A673 (cell line): ENCODE data around the gene ZNF132. TPM values are rescaled to one million over a fixed set of nuclear protein-coding genes. Genes with fewer than 3 reads are reported as not detected.

Experiments
- BruUV-seq: library from RNA; stranded (reverse); fragments of 400-500 nt; replicated peaks from 2 replicates; lab custom pipeline; 2021; lab: Mats Ljungman, UMichigan
- CTCF ChIA-PET: fragments of 300-600 bp; sonication (Branson Sonifier 250); formaldehyde crosslinking; loops from one replicate; lab custom pipeline; 2022; ENCODE audit warnings: antibody characterized with exemption; lab: Charles Lee
- POLR2A ChIA-PET: fragments of 300-600 bp; sonication (Branson Sonifier 250); formaldehyde crosslinking; loops from one replicate; lab custom pipeline; 2022; ENCODE audit warnings: antibody characterized with exemption; ENCODE audit not compliant: low non-redundant PET; lab: Charles Lee
- DNase-seq: peaks from one replicate; pipeline ENCODE4 v3.0.0-alpha.2; 2015; ENCODE audit warnings: low spot score
- H3K27ac ChIP-seq: fragments of 200-600 bp; sonication (generic); 2 replicates; pipeline ENCODE4 v1.5.1; 2016; ENCODE audit warnings: mixed run types, low read depth, mild to moderate bottlenecking, mixed read lengths, antibody characterized with exemption, low read length; ENCODE audit not compliant: poor library complexity, severe bottlenecking
- H3K27me3 ChIP-seq: fragments of 200-600 bp; sonication (generic); replicated peaks from 2 replicates; pipeline ENCODE4 v1.6.1; 2017; ENCODE audit warnings: mixed run types, low read depth, mild to moderate bottlenecking, mixed read lengths, antibody characterized with exemption, low read length; ENCODE audit not compliant: insufficient read depth, poor library complexity
- H3K36me3 ChIP-seq: fragments of 200-600 bp; sonication (generic); 2 replicates; pipeline ENCODE4 v1.6.1; 2016; ENCODE audit warnings: mixed run types, mild to moderate bottlenecking, mixed read lengths, antibody characterized with exemption, low read length; ENCODE audit not compliant: insufficient read depth, poor library complexity, severe bottlenecking
- H3K4me1 ChIP-seq: fragments of 200-600 bp; sonication (generic); 2 replicates; pipeline ENCODE4 v1.6.1; 2017; ENCODE audit warnings: mixed run types, mild to moderate bottlenecking, mixed read lengths, antibody characterized with exemption, low read length; ENCODE audit not compliant: insufficient read depth, poor library complexity, severe bottlenecking
- H3K4me3 ChIP-seq: fragments of 200-600 bp; sonication (generic); 2 replicates; pipeline ENCODE4 v1.5.1; 2016; ENCODE audit warnings: low read depth, mixed run types, mild to moderate bottlenecking, mixed read lengths, low read length; ENCODE audit not compliant: poor library complexity, severe bottlenecking
- H3K9me3 ChIP-seq: fragments of 200-600 bp; sonication (generic); 2 replicates; pipeline ENCODE4 v1.6.1; 2016; ENCODE audit warnings: mixed run types, low read depth, mild to moderate bottlenecking, mixed read lengths, antibody characterized with exemption, low read length; ENCODE audit not compliant: poor library complexity, severe bottlenecking
- EZH2 ChIP-seq: fragments of 200-600 bp; sonication (generic); IDR thresholded peaks from 2 replicates; pipeline ENCODE4 v1.6.1; 2017; ENCODE audit warnings: borderline replicate concordance, low read depth, mild to moderate bottlenecking, mixed read lengths, antibody characterized with exemption, low read length; ENCODE audit not compliant: poor library complexity, severe bottlenecking
- intact Hi-C: fragments of 100-400 bp; cut with micrococcal nuclease; formaldehyde crosslinking; loops from one replicate; pipeline ENCODE4 v1.10.0; 2022; ENCODE audit not compliant: unreplicated experiment
- total RNA-seq: library from RNA; stranded (reverse); gene quantifications from 2 replicates; pipeline ENCODE4 v1.2.3, GENCODE V29; 2021
- TF ChIP-seq, protein P1 (sequence below): fragments of 300-800, 200-600 bp; sonication (generic); conservative IDR thresholded peaks from 2 replicates; pipeline ENCODE4 v1.5.1; 2017; ENCODE audit warnings: low read depth, mild to moderate bottlenecking, antibody characterized with exemption, low read length, moderate library complexity, mixed read lengths

ZNF132 gene
- total RNA-seq, 1 experiment from 2014 or later = 9.1 TPM

DNA sequence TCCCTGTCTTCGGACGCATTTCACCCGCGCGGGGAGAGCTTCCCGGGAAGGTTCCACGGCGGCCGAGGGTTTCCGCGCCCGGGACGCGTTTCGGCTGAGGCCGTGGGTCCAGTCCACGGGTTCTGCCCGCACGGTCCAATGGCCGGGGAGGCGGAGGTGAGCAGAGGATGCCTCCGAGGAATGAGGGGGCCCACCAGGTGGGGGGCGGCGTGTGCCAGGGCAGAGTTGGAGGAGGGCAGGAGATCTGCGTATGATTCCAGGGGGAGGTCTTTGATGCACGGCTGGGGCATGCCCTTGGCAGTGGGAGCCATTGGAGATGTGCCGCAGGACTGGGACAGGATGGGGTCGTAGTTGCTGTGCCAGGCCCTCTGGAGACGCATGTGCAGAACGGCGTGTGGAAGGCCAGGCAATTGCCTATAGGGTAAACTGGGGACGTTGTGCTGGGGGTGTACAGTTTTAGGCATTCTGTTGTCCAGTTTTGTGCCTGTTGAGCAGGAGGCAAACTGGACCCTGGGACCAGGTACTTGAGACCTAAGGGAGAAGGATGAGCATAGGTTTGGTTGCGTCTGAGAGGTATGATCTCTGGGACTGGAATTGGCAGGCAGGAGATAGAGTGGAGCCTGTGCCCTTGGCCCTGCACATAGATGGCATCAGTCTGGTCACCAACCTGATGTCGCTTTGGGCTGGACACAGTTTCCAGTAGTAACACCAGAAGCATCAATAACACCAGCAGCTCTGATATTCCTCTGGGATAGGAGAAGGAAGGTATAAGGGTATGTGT lies 30.8 kb downstream of the ZNF132 start:
- Histone ChIP-seq H3K27me3 (no peaks in the 10 kb centered on the region), H3K36me3 (no peaks in the 10 kb centered on the region), H3K4me3 (peak overlapping the region; percentile 94), H3K27ac (peak overlapping the region; percentile 91), H3K4me1 (peaks cover 4% of the 10 kb centered on the region), H3K9me3 (peaks cover 5% of the 10 kb centered on the region)
- TF ChIP-seq, protein P1, sequence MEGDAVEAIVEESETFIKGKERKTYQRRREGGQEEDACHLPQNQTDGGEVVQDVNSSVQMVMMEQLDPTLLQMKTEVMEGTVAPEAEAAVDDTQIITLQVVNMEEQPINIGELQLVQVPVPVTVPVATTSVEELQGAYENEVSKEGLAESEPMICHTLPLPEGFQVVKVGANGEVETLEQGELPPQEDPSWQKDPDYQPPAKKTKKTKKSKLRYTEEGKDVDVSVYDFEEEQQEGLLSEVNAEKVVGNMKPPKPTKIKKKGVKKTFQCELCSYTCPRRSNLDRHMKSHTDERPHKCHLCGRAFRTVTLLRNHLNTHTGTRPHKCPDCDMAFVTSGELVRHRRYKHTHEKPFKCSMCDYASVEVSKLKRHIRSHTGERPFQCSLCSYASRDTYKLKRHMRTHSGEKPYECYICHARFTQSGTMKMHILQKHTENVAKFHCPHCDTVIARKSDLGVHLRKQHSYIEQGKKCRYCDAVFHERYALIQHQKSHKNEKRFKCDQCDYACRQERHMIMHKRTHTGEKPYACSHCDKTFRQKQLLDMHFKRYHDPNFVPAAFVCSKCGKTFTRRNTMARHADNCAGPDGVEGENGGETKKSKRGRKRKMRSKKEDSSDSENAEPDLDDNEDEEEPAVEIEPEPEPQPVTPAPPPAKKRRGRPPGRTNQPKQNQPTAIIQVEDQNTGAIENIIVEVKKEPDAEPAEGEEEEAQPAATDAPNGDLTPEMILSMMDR = no peak
- TF ChIP-seq EZH2 = no peak
- intact Hi-C loops = no loop called here
- POLR2A ChIA-PET = interaction anchor here (0.6 kb wide), 1 partner anchor 22 kb away, joined by 3 read pairs; the partner anchor contains the start of gene RPS5
- peak; percentile 59 for DNase-seq
- CTCF ChIA-PET = no interaction called here
- TSS peak; percentile 40 for BruUV-seq

DNA sequence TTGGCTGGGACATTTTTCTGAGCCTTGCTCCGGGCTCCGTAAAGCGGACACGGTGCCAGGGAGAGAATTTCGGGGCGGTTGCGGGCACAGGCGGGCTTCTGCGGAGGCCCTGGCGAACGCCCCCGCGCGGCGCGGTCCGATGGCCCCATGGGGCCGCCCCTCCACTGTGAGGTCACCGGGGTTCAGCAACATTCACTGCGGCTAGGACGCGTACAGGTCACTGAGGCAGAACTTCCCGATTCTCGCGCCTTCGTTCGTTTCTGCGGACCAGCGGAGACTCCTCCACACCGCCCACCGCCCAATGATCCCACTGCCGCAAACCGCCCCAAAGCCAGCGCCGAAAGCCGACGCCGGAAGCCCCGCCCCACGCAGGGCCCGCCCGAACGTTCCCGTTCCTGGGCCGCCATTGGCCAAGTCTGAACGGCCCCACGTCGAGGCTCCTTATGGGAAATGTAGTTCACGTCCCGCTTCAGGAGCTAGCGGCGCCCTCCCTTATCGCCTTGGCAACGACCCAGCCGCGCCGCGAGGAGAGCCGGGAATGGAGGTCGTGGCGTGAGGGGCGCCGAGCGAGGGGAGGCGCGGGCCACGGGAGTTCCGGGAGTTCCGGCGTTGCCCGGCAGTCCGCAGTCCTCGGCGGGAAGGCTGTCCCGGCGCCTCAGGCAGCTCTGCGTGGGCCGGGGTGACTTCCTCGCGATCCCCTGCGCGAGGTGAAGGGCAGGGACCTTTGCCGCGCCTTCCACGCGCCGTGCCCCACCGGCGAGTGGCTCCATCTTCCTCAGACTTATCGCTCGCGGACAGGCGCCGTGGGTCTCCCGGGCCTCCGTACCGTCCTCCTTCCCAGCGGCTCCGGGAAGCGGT lies 31.6 kb downstream of the ZNF132 start, which contains the start of gene ZNF584:
Gene ZNF584 (plus strand): TSS at position 498 of the 858 bp plus-strand sequence. CDS start 499 bp downstream, outside the sequence.
- Histone ChIP-seq H3K27ac (peak within 1 kb of the TSS; percentile 91), H3K4me3 (peak within 1 kb of the TSS; percentile 94), H3K4me1 (peaks cover 4% of the 10 kb centered on the region), H3K36me3 (no peaks in the 10 kb centered on the region), H3K9me3 (peaks cover 5% of the 10 kb centered on the region), H3K27me3 (no peaks in the 10 kb centered on the region)
- POLR2A ChIA-PET = interaction anchor here (0.6 kb wide), 1 partner anchor 21 kb away, joined by 3 read pairs; the partner anchor contains the start of gene RPS5
- TF ChIP-seq, protein P1 = no peak; the same call in 1 of the 2 replicates
- no peak for TF ChIP-seq EZH2
- DNase-seq = peak; percentile 98
- CTCF ChIA-PET = no interaction called here
- BruUV-seq = no TSS peak
- intact Hi-C loops = no loop called here

DNA sequence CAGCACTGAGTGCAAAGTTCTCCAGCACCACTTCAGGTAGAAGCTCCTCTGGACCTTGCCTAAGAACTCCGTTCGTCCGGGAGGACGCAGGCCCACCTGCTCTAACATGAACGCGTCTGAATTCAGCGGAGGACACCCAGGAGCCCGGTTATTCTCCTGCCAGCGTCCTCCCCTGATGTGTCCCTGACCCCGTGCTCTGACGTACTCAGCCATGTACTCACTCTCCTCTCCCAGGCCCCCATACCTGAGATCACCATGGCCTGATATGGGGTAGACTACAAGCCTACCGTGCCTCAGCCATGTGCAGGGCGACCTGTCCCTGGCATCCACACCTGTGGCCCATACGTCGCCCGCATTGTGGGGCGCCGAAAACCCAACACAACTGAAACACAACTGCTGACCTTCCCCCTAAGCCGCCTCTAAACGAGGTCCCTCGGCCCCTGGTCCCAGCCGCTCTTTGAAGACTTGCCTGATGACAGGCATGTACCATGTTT lies 32.2 kb downstream of the ZNF132 start:
- BruUV-seq = TSS peak; percentile 91
- ChIA-PET POLR2A (no interaction called here), CTCF (no interaction called here)
- Histone ChIP-seq H3K36me3 (no peaks in the 10 kb centered on the region), H3K4me1 (peaks cover 7% of the 10 kb centered on the region), H3K9me3 (no peaks in the 10 kb centered on the region), H3K27ac (peak overlapping the region; percentile 91), H3K27me3 (no peaks in the 10 kb centered on the region), H3K4me3 (peak overlapping the region; percentile 94)
- no peak for DNase-seq
- TF ChIP-seq, protein P1 = no peak
- no peak for TF ChIP-seq EZH2
- intact Hi-C loops = no loop called here
